Loucy (cell line): Measurements from ENCODE around the gene SLC25A6.

Experiments
- CTCF ChIP-seq: fragments of 200-600 bp; sonication (generic); conservative IDR thresholded peaks from 2 replicates; pipeline ENCODE4 v1.5.1; 2014; ENCODE audit warnings: mild to moderate bottlenecking, antibody characterized with exemption, low read length
- EZH2phosphoT487 ChIP-seq: fragments of 200-600 bp; IDR thresholded peaks from 2 replicates; pipeline ENCODE4 v1.6.1; 2018; ENCODE audit warnings: antibody characterized with exemption, mild to moderate bottlenecking, moderate library complexity, borderline replicate concordance

- TF ChIP-seq CTCF (no peak), EZH2phosphoT487 (no peak)
Observed at GRCh38 chrX:1378306-1378759, 13.6 kb downstream of the SLC25A6 start.
